Measurements from ENCODE around the gene FSTL5.
"Not testable (repeated sequence)": the region's sequence is repeated elsewhere in the genome, so short reads cannot be mapped to it uniquely, and the experiment has no call there.

Gene FSTL5

GRCh38 chr4:161829591-161829990 is 334.2 kb downstream of the FSTL5 start:
- no peak for DNase-seq (ENCODE audit: low spot score)

DNA sequence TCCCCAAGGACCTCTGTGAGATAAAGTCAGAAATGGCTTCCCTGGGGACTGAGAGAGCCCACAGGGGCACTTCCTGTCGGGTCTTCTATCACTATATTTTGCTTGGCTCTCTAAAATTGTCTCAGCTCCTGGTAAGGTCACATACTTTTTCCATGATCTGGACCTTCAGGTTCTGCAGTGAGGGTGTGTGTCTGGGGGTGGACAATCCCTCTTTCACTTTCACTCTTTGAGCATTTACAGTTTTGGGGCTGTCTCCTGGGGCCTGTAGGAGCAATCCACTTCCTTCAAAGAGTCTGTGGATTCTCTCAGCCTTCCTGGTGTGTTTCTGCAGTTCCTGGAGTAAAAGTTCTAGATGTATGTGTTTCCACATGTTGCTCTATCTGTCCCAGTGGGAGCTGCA is 335.7 kb downstream of the FSTL5 start:
- DNase-seq (ENCODE audit: low spot score): peak; percentile 7

GRCh38 chr4:161827013-161827412 is 336.8 kb downstream of the FSTL5 start:
- no peak for DNase-seq (ENCODE audit: low spot score)

DNA sequence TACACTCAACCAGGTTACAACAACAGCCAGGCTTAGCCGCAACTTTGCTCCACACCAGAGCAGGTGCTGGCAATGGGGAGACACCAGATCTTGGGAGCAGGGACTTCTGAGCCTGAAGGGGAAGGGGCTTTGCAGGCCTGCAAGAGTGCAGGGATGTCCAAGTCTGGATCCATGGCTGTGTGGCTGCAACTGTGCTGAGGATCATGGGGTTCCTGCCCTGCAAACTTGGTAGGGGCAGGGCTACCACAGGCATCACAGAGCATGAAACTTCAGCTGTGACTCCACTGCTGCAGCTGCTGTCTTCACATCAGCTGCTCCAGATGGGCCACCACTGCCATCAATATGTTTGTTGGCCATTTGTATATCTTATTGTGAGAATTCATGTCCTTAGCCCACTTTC is 340.4 kb downstream of the FSTL5 start:
- no peak for DNase-seq (ENCODE audit: low spot score)

GRCh38 chr4:161822174-161822573 is 341.6 kb downstream of the FSTL5 start:
- DNase-seq (ENCODE audit: low spot score): no peak

GRCh38 chr4:161817914-161818313 is 345.9 kb downstream of the FSTL5 start:
- no peak for DNase-seq (ENCODE audit: low spot score)

DNA sequence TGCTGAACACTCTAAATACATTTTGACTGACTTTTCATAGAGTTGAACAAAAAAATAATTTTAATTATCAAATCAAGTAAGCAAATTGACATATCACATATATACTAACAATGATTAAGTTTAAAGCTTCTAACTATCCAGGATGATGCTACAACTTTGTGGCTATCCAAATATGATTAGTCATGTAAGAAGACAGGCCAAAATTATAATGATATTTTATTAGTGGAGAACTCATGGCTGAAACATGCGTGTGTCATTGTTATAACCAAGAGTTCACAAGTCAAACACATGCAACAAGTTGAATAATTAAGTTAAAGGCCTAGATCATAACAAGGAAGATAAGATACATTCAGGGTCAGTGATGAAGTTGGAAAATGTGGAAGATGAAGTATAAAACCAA is 346.8 kb downstream of the FSTL5 start:
- DNase-seq (ENCODE audit: low spot score): no peak

- DNase-seq (ENCODE audit: low spot score): no peak
Measured at GRCh38 chr4:161815841-161816240, 348.0 kb downstream of the FSTL5 start.

GRCh38 chr4:161813889-161814288 is 349.9 kb downstream of the FSTL5 start:
- no peak for DNase-seq (ENCODE audit: low spot score)

DNA sequence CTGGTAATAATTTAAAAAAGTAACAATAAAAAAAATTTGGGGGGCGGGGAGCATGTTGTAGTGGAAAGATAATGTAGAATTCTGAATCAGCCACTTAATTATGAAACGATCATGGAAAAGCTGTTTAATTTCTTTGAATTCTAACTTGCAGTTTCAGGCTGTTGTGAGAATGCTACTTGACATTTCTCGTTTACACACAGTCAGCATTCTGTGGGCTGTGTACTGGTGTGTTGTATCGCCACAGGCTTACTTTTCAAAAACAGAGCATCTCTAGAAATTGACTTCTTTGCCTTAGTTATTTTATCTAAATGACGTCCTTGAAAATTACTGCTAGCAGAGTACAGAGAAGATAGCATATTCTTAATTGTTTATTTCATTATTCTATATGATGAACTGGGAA is 350.4 kb downstream of the FSTL5 start:
- DNase-seq (ENCODE audit: low spot score): no peak

DNA sequence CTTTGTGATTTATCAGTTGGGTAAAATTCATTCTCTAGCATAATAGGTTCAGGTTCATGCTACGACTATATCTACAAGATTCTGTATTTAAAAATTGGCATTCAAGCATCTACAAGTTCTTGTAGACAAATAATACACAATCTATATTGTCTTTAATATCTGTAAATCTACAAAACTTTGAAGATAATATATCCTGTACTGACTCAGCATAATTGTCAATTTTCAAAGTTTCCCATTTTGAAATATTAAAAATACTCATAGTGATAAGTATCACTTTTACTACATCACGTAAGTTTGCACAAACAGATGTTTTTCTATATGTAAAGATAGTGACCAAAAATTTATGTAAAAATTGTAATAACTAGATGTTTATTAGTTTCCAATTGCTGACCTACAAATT is 360.6 kb downstream of the FSTL5 start:
- no peak for DNase-seq (ENCODE audit: low spot score)

DNA sequence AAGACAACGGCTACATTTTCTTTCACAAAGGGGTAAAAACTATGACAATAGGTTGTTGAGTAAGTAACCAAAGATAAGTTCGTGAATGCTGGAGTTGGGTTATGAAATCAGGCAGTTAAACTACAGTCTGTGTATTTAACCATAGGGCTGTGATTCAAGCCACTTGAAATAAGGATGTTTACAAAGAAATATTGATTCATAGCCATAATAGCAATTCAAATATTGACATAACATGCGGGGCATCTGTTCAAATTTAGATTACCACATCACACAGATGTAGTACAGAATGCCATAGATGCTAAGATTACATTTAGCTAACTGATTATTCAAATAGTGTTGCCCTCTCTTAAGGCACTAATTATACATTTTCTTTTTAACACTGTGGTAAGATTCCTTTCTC is 364.1 kb downstream of the FSTL5 start:
- no peak for DNase-seq (ENCODE audit: low spot score)

DNA sequence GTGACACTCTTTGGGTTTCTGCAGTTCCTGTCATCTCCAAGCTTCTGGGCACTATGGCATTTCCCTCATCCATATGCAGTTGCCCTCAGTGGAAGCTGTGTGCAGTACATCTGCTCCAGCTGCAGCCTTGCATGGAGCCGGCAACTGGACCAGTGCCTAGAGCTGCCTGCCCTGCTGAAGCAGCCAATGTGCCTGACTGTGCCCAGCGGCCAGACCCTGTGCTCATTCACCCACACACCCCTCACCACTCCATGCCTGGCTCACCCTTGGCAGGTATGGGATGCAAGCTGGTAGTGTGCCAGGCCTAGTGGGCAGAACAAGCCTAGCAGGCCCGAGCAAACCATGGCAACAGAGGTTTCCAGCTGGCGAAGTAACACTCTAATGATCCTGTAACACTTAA is 370.8 kb downstream of the FSTL5 start:
- no peak for DNase-seq (ENCODE audit: low spot score)

DNA sequence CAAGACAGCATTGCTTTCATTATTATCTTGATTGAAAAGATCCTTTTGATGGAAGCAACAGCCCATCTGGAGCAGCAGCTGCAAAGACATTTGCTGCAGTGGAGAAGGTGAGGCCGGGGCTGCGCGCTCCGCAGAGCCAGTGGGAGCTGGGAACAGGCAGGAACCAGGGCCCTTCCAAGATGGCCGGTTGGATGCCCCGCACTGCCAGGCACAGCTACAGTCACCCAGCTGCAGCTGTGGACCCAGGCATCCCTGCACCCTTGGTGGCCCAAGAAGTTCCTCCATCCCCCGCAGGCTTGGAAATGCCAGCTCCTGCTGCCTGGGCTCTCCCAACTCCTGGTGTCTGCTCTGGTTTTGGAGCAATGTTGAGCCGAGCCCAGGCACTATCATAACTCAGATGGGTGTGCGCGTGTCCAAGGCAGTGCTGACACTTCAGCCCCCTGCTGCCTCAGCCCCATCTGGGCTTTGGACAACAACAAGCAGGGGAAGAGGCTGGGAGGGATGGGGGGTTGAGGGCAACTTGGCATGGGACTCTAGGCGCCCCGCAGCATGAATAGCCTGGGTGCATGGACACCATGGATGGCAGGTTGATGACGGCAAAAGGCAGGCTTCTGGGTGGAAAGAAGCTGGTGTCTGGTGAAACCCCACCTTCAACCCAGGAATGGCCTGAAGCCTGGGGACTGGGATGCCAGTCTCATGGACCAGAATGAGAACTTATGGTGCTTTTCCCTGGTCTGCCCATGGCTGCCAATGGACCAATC is 371.8 kb downstream of the FSTL5 start:
- DNase-seq (ENCODE audit: low spot score): no peak

GRCh38 chr4:161767116-161767515 is 396.7 kb downstream of the FSTL5 start:
- DNase-seq (ENCODE audit: low spot score): peak; percentile 12

DNA sequence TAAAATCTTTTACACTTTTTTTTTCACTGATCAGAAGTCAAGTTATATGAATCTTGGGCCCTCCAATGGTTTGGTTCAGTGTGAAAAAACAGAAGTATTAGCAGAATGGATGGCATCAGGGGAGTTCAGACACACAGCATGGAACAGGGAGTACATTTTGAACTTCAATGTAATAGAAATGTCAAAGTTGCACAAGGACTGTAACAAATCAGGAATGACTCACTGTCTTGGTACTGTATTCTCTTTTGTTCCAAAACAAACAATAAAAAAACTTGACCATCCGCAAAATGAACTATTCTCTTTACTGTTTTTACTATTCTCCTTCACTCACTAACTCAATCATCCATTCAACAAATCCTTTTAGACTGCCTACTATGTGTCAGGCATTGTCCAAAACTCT is 401.0 kb downstream of the FSTL5 start:
- no peak for DNase-seq (ENCODE audit: low spot score)

DNA sequence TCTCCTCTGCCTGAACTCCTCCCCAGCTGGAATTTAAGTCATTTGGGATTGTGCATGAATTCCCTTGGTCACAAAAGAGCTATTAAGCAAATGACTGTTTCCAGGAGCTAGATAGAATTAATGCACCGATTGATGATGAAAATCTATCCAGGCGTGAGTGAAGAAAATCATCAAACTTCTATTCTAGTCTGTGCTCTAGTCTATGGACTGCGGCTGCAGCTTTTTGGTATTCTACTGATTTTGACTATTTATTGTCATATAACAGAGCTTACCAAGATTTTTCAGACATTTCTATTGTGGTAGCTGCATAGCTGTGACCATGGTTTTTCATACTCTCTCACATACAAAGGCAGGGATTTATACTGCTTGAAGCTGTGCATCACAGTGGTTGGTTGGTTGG is 403.8 kb downstream of the FSTL5 start:
- DNase-seq (ENCODE audit: low spot score): no peak

DNA sequence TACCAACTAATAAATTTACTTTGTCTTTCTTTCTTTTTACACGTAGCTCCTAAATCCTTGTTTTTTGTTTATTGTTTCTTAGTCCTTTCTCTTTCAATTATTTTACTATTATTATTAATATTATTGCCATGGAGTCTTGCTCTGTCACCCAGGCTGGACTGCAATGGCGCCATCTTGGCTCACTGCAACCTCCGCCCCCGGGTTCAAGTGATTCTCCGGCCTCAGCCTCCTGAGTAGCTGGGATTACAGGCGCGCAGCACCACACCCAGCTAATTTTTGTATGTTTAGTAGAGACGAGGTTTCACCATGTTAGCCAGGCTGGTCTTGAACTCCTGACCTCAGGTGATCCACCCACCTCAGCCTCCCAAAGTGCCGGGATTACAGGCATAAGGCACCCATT is 405.4 kb downstream of the FSTL5 start:
- DNase-seq (ENCODE audit: low spot score): not testable (repeated sequence)

- DNase-seq (ENCODE audit: low spot score): no peak
Measured at GRCh38 chr4:161728929-161729328, 434.9 kb downstream of the FSTL5 start.

GRCh38 chr4:161721947-161722346 is 441.9 kb downstream of the FSTL5 start:
- DNase-seq (ENCODE audit: low spot score): no peak

DNA sequence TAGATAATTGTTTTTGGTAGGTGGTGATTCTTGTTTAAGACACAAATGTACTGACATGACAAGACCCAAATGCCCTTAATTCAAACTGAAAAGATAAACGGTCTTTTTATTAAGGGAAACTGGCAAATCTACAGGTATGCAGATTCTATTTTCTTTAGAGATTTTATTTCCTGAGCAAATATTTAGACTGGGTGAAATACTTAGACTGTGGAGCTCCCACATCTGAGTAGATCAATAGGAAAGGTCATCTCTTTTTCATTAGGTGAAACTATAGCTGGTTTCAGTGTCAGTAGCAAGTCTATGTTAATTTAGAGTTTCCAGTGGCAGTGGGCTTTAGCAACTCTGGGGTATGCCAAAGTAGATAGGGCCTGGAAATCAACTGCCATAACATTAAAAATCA is 446.7 kb downstream of the FSTL5 start:
- no peak for DNase-seq (ENCODE audit: low spot score)

GRCh38 chr4:161714931-161715330 is 448.9 kb downstream of the FSTL5 start:
- DNase-seq (ENCODE audit: low spot score): no peak

- no peak for DNase-seq (ENCODE audit: low spot score)
Measured at GRCh38 chr4:161714022-161714751, 449.6 kb downstream of the FSTL5 start.

- no peak for DNase-seq (ENCODE audit: low spot score)
Measured at GRCh38 chr4:161704653-161705052, 459.1 kb downstream of the FSTL5 start.
